Loucy (cell line): ENCODE results near the gene NAALADL2.

Source experiments
- H2AFZ ChIP-seq: fragments of 200-600 bp; sonication (generic); 2 replicates; pipeline ENCODE4 v1.6.0; 2016; ENCODE audit warnings: antibody characterized with exemption, mild to moderate bottlenecking, low read length, moderate library complexity
- H3F3A ChIP-seq: fragments of 200-600 bp; 2 replicates; pipeline ENCODE4 v1.6.0; 2016; ENCODE audit warnings: antibody characterized with exemption, low read depth, mild to moderate bottlenecking
- H3K27me3 ChIP-seq: fragments of 200-600 bp; sonication (generic); 2 replicates; pipeline ENCODE4 v1.6.1; 2014; ENCODE audit warnings: low read length, mild to moderate bottlenecking; ENCODE audit not compliant: insufficient read depth, poor library complexity, severe bottlenecking
- H3K36me3 ChIP-seq: fragments of 200-600 bp; sonication (generic); 2 replicates; pipeline ENCODE4 v1.6.1; 2016; ENCODE audit warnings: low read length; ENCODE audit not compliant: insufficient read depth
- H3K4me1 ChIP-seq: fragments of 200-600 bp; sonication (generic); 2 replicates; pipeline ENCODE4 v1.5.1; 2014; ENCODE audit warnings: low read length, mild to moderate bottlenecking; ENCODE audit not compliant: insufficient read depth, poor library complexity, severe bottlenecking
- H3K4me2 ChIP-seq: fragments of 200-600 bp; sonication (generic); 2 replicates; pipeline ENCODE4 v1.6.0; 2014; ENCODE audit warnings: antibody characterized with exemption, low read length, low read depth, mild to moderate bottlenecking; ENCODE audit not compliant: poor library complexity, severe bottlenecking
- H3K4me3 ChIP-seq: fragments of 200-600 bp; sonication (generic); 2 replicates; pipeline ENCODE4 v1.5.1; 2014; ENCODE audit warnings: low read length, mild to moderate bottlenecking, mixed read lengths; ENCODE audit not compliant: poor library complexity, severe bottlenecking
- H3K79me2 ChIP-seq: fragments of 200-600 bp; sonication (generic); 2 replicates; pipeline ENCODE4 v1.6.1; 2014; ENCODE audit warnings: low read length; ENCODE audit not compliant: insufficient read depth
- H3K9ac ChIP-seq: fragments of 200-600 bp; sonication (generic); 2 replicates; pipeline ENCODE4 v1.6.0; 2014; ENCODE audit warnings: mild to moderate bottlenecking, low read depth, low read length, moderate library complexity; ENCODE audit not compliant: poor library complexity, severe bottlenecking
- H3K9me2 ChIP-seq: fragments of 200-600 bp; sonication (generic); replicated peaks from 2 replicates; pipeline ENCODE4 v1.6.1; 2016; ENCODE audit warnings: low read depth, low read length, mixed read lengths
- H3K9me3 ChIP-seq: fragments of 200-600 bp; sonication (generic); 2 replicates; pipeline ENCODE4 v1.6.1; 2014; ENCODE audit warnings: mild to moderate bottlenecking, antibody characterized with exemption, low read length, low read depth; ENCODE audit not compliant: insufficient read depth
- H4K20me1 ChIP-seq: fragments of 200-600 bp; sonication (generic); 2 replicates; pipeline ENCODE4 v1.6.0; 2014; ENCODE audit warnings: antibody characterized with exemption, low read length, mild to moderate bottlenecking; ENCODE audit not compliant: insufficient read depth, poor library complexity, severe bottlenecking
- EZH2phosphoT487 ChIP-seq: fragments of 200-600 bp; IDR thresholded peaks from 2 replicates; pipeline ENCODE4 v1.6.1; 2018; ENCODE audit warnings: antibody characterized with exemption, mild to moderate bottlenecking, moderate library complexity, borderline replicate concordance
- TF ChIP-seq, protein P1 (sequence below): fragments of 200-600 bp; sonication (generic); conservative IDR thresholded peaks from 2 replicates; pipeline ENCODE4 v1.5.1; 2014; ENCODE audit warnings: mild to moderate bottlenecking, antibody characterized with exemption, low read length

Gene NAALADL2

DNA sequence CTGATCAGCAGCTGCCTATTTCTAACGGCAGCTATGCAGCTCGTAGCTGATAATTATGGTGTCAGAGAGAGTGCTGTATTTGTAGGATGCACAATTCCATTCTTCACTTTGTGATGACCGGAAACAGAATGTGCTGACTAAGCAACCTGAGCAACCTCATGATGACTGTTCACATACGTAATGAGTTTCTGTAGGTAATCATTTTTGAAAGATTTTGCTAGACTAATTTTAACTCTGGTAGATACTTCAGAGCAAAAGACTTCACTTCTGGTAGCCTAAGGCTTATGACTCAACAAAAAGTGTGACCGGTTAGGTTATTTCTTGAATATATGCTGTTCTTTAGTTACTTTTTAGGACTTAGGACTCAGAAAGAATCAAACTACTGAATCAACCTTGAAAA, 567.7 kb downstream of the NAALADL2 start:
- Histone ChIP-seq H3K36me3 (no peaks in the 10 kb centered on the region), H3K9me2 (no peaks in the 10 kb centered on the region), H4K20me1 (no peaks in the 10 kb centered on the region), H3K4me2 (no peak overlapping the region), H3K4me1 (no peaks in the 10 kb centered on the region), H3F3A (no peaks in the 10 kb centered on the region), H3K27me3 (no peaks in the 10 kb centered on the region), H2AFZ (no peak overlapping the region), H3K79me2 (no peaks in the 10 kb centered on the region), H3K9ac (no peak overlapping the region), H3K9me3 (no peaks in the 10 kb centered on the region), H3K4me3 (no peak overlapping the region)
- no peak for TF ChIP-seq EZH2phosphoT487
- TF ChIP-seq, protein P1, sequence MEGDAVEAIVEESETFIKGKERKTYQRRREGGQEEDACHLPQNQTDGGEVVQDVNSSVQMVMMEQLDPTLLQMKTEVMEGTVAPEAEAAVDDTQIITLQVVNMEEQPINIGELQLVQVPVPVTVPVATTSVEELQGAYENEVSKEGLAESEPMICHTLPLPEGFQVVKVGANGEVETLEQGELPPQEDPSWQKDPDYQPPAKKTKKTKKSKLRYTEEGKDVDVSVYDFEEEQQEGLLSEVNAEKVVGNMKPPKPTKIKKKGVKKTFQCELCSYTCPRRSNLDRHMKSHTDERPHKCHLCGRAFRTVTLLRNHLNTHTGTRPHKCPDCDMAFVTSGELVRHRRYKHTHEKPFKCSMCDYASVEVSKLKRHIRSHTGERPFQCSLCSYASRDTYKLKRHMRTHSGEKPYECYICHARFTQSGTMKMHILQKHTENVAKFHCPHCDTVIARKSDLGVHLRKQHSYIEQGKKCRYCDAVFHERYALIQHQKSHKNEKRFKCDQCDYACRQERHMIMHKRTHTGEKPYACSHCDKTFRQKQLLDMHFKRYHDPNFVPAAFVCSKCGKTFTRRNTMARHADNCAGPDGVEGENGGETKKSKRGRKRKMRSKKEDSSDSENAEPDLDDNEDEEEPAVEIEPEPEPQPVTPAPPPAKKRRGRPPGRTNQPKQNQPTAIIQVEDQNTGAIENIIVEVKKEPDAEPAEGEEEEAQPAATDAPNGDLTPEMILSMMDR, result no peak

DNA sequence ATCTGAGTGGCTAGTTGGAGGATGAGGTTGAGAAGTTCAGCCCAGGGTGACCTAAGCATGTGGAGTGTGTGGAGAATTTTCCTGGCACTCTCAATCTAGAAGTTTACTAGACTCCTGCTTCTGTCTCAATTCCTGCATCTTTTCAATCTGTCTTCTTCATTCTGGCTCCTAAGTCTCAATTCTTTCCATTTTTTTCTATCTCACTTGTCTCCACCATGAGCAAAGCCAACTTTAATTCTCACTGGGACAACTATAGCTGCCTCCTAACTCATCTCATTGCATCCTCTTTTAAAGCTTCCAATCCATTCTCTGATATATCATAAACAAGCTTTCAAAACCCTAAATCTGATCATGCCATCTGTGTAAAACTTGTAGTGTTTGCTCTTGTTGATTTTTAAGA, 569.3 kb downstream of the NAALADL2 start:
- Histone ChIP-seq H3K4me1 (no peaks in the 10 kb centered on the region), H4K20me1 (no peaks in the 10 kb centered on the region), H2AFZ (no peak overlapping the region), H3K9me2 (no peaks in the 10 kb centered on the region), H3K36me3 (no peaks in the 10 kb centered on the region), H3K27me3 (no peaks in the 10 kb centered on the region), H3K4me3 (no peak overlapping the region), H3K9me3 (no peaks in the 10 kb centered on the region), H3K9ac (no peak overlapping the region), H3K79me2 (no peaks in the 10 kb centered on the region), H3F3A (no peaks in the 10 kb centered on the region), H3K4me2 (no peak overlapping the region)
- no peak for TF ChIP-seq EZH2phosphoT487
- TF ChIP-seq, protein P1, result no peak

DNA sequence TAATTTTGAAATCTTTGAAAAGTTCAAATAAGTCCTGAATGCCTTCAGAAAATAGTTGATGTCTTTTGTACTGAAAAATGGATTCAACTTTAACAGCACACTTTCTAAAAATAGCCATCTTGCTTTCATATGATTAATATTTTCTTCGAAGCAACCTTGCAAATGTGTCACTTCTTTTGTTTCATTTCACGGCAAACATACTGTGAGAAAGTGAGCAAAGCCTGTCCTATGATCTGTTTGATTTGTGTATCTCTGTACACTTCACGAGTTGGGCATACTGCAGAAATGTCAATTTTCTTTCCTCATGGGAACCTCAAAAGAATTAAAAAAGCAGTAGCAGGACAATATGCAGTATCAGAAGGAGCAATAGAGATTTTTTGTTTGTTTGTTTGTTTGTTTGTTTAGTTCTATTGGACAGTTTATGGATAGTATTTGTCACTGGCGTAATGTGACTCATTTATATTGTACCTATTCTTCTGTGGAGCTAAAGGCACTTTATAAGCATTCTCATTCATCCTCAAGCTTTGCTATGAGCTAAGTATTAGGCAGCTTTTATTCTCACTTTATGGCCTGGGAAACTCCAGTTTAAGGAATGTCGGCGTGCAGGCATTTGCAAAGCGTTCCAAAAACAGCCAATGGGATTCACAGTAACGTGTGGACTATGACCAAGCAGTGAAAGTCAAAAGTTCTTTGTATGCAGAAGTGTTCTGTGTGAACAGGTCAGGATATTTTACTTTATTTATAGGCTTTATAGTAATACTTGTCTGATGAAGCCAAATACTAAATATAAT, 572.0 kb downstream of the NAALADL2 start:
- TF ChIP-seq EZH2phosphoT487, result no peak
- TF ChIP-seq, protein P1, result no peak
- Histone ChIP-seq H3K79me2 (no peaks in the 10 kb centered on the region), H3K4me1 (no peaks in the 10 kb centered on the region), H3K4me2 (no peak overlapping the region), H3K4me3 (no peak overlapping the region), H3K27me3 (no peaks in the 10 kb centered on the region), H3K36me3 (no peaks in the 10 kb centered on the region), H2AFZ (no peak overlapping the region), H3F3A (no peaks in the 10 kb centered on the region), H3K9me2 (no peaks in the 10 kb centered on the region), H3K9ac (no peak overlapping the region), H3K9me3 (no peaks in the 10 kb centered on the region), H4K20me1 (no peaks in the 10 kb centered on the region)
